Measurements from ENCODE around the gene MDP1. TPM values are rescaled to one million over a fixed set of nuclear protein-coding genes. Genes with fewer than 3 reads are reported as not detected.

Gene MDP1
- total and polyA plus RNA-seq, 2 experiments from 2014 or later, result 39.3 to 70.5 TPM

- H3K36me3 ChIP-seq, result peaks cover 3% of the 10 kb centered on the region
- H3K4me3 ChIP-seq, result no peak overlapping the region
- H3K9me3 ChIP-seq (ENCODE audit: low read depth), result no peaks in the 10 kb centered on the region
- no peak for DNase-seq (ENCODE audit: low read depth in 1 of 2, low spot score in 1 of 2)
- H3K4me1 ChIP-seq (ENCODE audit: low read depth), result no peaks in the 10 kb centered on the region
- TF ChIP-seq CTCF (IDR thresholded peaks at IDR 0.05; ENCODE audit: low read depth, low read length), result no peak
- H3K27me3 ChIP-seq, result no peaks in the 10 kb centered on the region
- H3K27ac ChIP-seq, result no peak overlapping the region
Observed at GRCh38 chr14:24177041-24177825, 38.6 kb downstream of the MDP1 start.

- H3K27ac ChIP-seq, result no peak overlapping the region
- H3K27me3 ChIP-seq, result no peaks in the 10 kb centered on the region
- TF ChIP-seq CTCF (IDR thresholded peaks at IDR 0.05; ENCODE audit: low read depth, low read length), result no peak
- H3K4me3 ChIP-seq, result no peak overlapping the region
- H3K36me3 ChIP-seq, result peaks cover 2% of the 10 kb centered on the region
- no peak for DNase-seq (ENCODE audit: low read depth in 1 of 2, low spot score in 1 of 2)
- no peaks in the 10 kb centered on the region for H3K4me1 ChIP-seq (ENCODE audit: low read depth)
- no peaks in the 10 kb centered on the region for H3K9me3 ChIP-seq (ENCODE audit: low read depth)
Observed at GRCh38 chr14:24176599-24176998, 39.3 kb downstream of the MDP1 start.

DNA sequence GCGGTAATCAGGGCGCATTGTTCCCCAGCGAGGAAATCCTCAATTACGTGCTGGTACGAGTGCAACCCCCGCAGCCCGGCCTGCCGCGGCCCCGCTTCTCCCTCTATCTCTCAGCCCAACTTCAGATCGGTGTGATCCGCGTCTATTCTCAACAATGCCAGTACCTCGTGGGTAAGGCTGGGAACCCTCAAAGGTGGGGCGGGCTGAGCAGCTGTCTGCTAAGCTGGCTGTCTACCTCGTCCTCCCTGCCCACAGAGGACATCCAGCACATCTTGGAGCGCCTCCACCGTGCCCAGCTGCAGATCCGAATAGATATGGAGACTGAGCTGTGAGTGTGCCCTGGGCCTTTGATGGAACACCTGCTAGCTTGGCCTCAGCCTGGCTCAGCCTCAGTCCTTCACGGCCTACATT, 43.0 kb downstream of the MDP1 start:
- no peak for TF ChIP-seq CTCF (IDR thresholded peaks at IDR 0.05; ENCODE audit: low read depth, low read length)
- DNase-seq (ENCODE audit: low read depth in 1 of 2, low spot score in 1 of 2), result no peak
- no peaks in the 10 kb centered on the region for H3K36me3 ChIP-seq
- H3K27me3 ChIP-seq, result no peaks in the 10 kb centered on the region
- no peak overlapping the region for H3K27ac ChIP-seq
- no peaks in the 10 kb centered on the region for H3K9me3 ChIP-seq (ENCODE audit: low read depth)
- no peaks in the 10 kb centered on the region for H3K4me1 ChIP-seq (ENCODE audit: low read depth)
- H3K4me3 ChIP-seq, result no peak overlapping the region

DNA sequence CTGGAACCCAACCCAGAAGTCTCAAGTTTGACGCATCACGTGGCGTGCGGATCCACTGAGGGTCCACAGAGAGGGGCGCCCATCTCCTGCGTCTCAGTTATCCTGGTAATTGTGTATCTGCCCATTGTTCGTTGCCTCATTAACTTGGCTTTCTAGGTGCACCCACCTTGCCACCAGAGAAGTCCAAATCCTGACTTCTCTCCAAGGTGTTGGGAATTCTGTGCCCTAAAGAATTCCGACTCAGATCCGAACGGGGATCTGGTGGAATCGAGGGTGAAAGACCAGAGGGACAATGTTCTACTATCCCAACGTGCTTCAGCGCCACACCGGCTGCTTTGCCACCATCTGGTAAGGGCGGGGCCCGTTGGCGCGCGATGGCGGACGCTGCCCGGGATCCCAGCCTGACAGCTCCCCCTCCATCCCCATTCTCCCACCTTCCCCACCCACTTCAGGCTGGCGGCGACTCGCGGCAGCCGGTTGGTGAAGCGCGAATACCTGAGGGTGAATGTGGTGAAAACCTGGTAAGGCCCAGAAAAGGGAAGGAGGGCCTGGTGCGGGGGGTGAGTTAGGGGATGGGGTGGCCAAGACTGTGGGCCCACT, 43.5 kb downstream of the MDP1 start:
- no peak for TF ChIP-seq CTCF (IDR thresholded peaks at IDR 0.05; ENCODE audit: low read depth, low read length)
- Histone ChIP-seq H3K9me3 (ENCODE audit: low read depth) (no peaks in the 10 kb centered on the region), H3K27me3 (no peaks in the 10 kb centered on the region), H3K4me3 (peak overlapping the region; percentile 21), H3K27ac (no peak overlapping the region), H3K4me1 (ENCODE audit: low read depth) (no peaks in the 10 kb centered on the region), H3K36me3 (no peaks in the 10 kb centered on the region)
- no peak for DNase-seq (ENCODE audit: low read depth in 1 of 2, low spot score in 1 of 2)

DNA sequence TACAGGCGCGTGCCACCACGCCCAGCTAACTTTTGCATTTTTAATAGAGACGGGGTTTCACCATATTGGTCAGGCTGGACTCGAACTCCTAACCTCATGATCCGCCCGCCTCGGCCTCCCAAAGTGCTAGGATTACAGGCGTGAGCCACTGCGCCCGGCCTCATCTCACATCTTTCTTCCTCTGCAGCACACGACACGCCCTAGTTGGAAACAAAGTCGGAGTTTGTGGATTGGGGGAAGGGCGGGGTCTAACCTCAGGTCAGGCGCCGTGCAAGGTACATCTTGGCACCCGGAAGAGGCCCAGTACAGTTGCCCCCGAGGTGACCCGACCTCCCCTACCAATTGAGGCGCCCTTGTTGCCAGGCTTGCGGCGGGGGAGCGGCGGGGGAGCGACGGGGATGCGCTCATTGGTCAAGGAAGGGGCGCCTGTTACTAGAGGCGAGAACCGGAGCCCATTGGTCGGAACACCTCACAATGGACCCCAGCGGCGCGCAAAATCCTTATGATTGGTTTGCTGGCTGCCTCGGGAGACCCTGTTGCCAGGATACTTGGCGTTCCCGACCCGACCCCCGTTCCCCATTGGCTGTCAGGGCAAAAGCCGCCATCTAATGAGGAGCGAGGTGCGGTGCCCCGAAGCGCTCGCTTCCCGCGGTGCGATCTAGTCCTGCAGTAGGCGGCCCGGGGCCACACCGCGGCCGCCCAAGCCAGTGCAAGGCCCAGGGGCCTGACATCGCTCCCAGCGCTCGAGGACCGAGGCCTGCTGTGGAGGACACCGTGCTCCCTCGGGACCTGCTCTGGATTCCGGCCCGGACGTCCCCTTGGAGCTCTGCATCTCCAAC, 44.2 kb downstream of the MDP1 start, which contains the start of gene REC8:
REC8 (plus strand) TSS at position 659 of the 839 bp plus-strand sequence. CDS start 473 bp downstream, outside the sequence.
- Histone ChIP-seq H3K4me1 (ENCODE audit: low read depth) (no peaks in the 10 kb centered on the region), H3K27ac (no peak within 1 kb of the TSS), H3K4me3 (peak within 1 kb of the TSS; percentile 21), H3K27me3 (no peaks in the 10 kb centered on the region), H3K36me3 (no peaks in the 10 kb centered on the region), H3K9me3 (ENCODE audit: low read depth) (no peaks in the 10 kb centered on the region)
- TF ChIP-seq CTCF (IDR thresholded peaks at IDR 0.05; ENCODE audit: low read depth, low read length), result no peak
- DNase-seq (ENCODE audit: low read depth in 1 of 2, low spot score in 1 of 2), result peak; percentile 91 to 98

All from cardiac muscle cell (in vitro differentiated cells and primary cell).